DND-41 (cell line): ENCODE data around the gene NEDD4.
"Not testable (repeated sequence)": the region's sequence is repeated elsewhere in the genome, so short reads cannot be mapped to it uniquely, and the experiment has no call there.

ENCODE experiments used
- EZH2 ChIP-seq: IDR thresholded peaks from 3 replicates; pipeline ENCODE4 v1.6.1; 2012; ENCODE audit warnings: borderline replicate concordance, low read depth, mild to moderate bottlenecking, moderate library complexity, low read length, inconsistent platforms; ENCODE audit not compliant: severe bottlenecking
- TF ChIP-seq, protein P1 (sequence below): IDR thresholded peaks from 2 replicates; pipeline ENCODE4 v1.5.1; 2012; ENCODE audit warnings: borderline replicate concordance, low read length, moderate library complexity, mild to moderate bottlenecking; ENCODE audit not compliant: poor library complexity, severe bottlenecking; ENCODE audit errors: extremely low read depth

DNA sequence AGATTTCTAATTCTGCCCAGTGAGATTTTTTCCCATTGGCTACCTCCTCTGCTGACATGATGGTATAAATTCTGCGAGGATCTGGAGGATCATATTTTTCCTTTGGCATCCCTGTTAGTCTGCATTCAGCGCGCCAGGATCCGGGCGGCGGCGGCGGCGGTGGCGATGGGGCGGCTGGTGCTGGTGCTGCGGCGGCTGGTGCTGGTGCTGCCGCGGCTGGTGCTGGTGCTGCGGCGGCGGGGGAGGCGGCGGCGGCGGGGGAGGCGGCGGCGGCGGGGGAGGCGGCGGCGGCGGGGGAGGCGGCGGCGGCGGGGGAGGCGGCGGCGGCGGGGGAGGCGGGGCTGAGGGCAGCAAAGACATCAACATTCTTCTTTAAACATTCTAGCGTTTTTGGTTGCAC lies 13.6 kb upstream of the NEDD4 start:
- TF ChIP-seq, protein P1, sequence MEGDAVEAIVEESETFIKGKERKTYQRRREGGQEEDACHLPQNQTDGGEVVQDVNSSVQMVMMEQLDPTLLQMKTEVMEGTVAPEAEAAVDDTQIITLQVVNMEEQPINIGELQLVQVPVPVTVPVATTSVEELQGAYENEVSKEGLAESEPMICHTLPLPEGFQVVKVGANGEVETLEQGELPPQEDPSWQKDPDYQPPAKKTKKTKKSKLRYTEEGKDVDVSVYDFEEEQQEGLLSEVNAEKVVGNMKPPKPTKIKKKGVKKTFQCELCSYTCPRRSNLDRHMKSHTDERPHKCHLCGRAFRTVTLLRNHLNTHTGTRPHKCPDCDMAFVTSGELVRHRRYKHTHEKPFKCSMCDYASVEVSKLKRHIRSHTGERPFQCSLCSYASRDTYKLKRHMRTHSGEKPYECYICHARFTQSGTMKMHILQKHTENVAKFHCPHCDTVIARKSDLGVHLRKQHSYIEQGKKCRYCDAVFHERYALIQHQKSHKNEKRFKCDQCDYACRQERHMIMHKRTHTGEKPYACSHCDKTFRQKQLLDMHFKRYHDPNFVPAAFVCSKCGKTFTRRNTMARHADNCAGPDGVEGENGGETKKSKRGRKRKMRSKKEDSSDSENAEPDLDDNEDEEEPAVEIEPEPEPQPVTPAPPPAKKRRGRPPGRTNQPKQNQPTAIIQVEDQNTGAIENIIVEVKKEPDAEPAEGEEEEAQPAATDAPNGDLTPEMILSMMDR = not testable (repeated sequence)
- TF ChIP-seq EZH2 = not testable (repeated sequence)
